Measurements from ENCODE around the gene IGFBP7.

- TF ChIP-seq POLR2A (IDR thresholded peaks at IDR 0.05; ENCODE audit: low read length) (no peak), GATA1 (IDR thresholded peaks at IDR 0.05; ENCODE audit: low read depth, low read length) (no peak)
Observed at GRCh38 chr4:57090079-57090478, 20.1 kb downstream of the IGFBP7 start.

Data from erythroblast (primary cell).